H1 (cell line): Measurements from ENCODE around the gene PRDM5. TPM values are rescaled to one million over a fixed set of nuclear protein-coding genes. Genes with fewer than 3 reads are reported as not detected.

Experiments
- BRCA1 ChIP-seq: IDR thresholded peaks from 2 replicates; pipeline ENCODE4 v1.6.1; 2012; ENCODE audit warnings: low read depth, low read length, improper control_type of control experiment
- CEBPB ChIP-seq: IDR thresholded peaks from 2 replicates; pipeline ENCODE4 v1.6.1; 2012; ENCODE audit warnings: low read depth, low read length
- E2F6 ChIP-seq: IDR thresholded peaks from 2 replicates; pipeline ENCODE4 v1.6.1; 2012; ENCODE audit warnings: inconsistent platforms
- NANOG ChIP-seq: IDR thresholded peaks from 2 replicates; pipeline ENCODE4 v1.6.1; 2011; ENCODE audit warnings: low read length, low read depth, mild to moderate bottlenecking, inconsistent platforms; ENCODE audit not compliant: insufficient read depth, poor library complexity, severe bottlenecking
- NRF1 ChIP-seq: IDR thresholded peaks from 2 replicates; pipeline ENCODE4 v1.6.1; 2011; ENCODE audit warnings: mild to moderate bottlenecking, low read depth, low read length, improper control_type of control experiment
- RXRA ChIP-seq: IDR thresholded peaks from 2 replicates; pipeline ENCODE4 v1.6.1; 2011; ENCODE audit warnings: low read depth, mild to moderate bottlenecking, low read length, moderate library complexity; ENCODE audit not compliant: insufficient read depth
- polyA plus RNA-seq, 7 experiments: library from polyadenylated mRNA; depleted of rRNA in 3 of 7; stranded (reverse) in 5 of 7; unstranded in 2 of 7; fragments of >200 nt in 5 of 7; fragments of 200-250 nt in 2 of 7; gene quantifications; 1 replicate in 5 of 7; 2 replicates in 1 of 7; 4 replicates in 1 of 7; pipeline versions ENCODE4 v1.2.1 to v1.2.3, GENCODE V29; 2011 to 2013; ENCODE audit warnings: missing spikeins in 2 of 7, mixed read lengths in 2 of 7
- total RNA-seq: library from RNA; stranded (reverse); fragmentation: NEBNext Ultra II Directional; extraction: Animal tissue kit (Norgen Biotek cat#: 25700); gene quantifications from 2 replicates; pipeline ENCODE4 v1.2.1, GENCODE V29; 2021

The PRDM5 gene
- total and polyA plus RNA-seq, 2 of the 8 experiments (the other 6 are each of a cell fraction or from before 2014, with no cell fraction given): 8.2 to 23.4 TPM

- TF ChIP-seq CEBPB: no peak
- TF ChIP-seq BRCA1: no peak
- TF ChIP-seq NRF1: no peak
- TF ChIP-seq RXRA: no peak
- TF ChIP-seq NANOG: no peak
- no peak for TF ChIP-seq E2F6
These were observed 4.4 kb downstream of the PRDM5 start (continued) for GRCh38 chr4:120918092-120918491.
